GM23338 (cell line): Measurements from ENCODE around the gene LCE7A. TPM values are rescaled to one million over a fixed set of nuclear protein-coding genes. Genes with fewer than 3 reads are reported as not detected.

ENCODE experiments used
- ATAC-seq: fragments of 200-7000 bp; cut with Tn5 transposase; 3 replicates; pipeline ENCODE4 v1.9.1; 2020
- DNase-seq: peaks from one replicate; pipeline ENCODE4 v3.0.0-alpha.2; 2015; ENCODE audit warnings: low spot score
- H2AFZ ChIP-seq: fragments of 200-600 bp; sonication (generic); 2 replicates; pipeline ENCODE4 v1.8.0; 2016; ENCODE audit warnings: antibody characterized with exemption, mild to moderate bottlenecking, moderate library complexity
- H3F3A ChIP-seq: fragments of 200-600 bp; sonication (generic); replicated peaks from 2 replicates; pipeline ENCODE4 v1.8.0; 2017; ENCODE audit warnings: antibody characterized with exemption, mixed run types, low read depth
- H3K27ac ChIP-seq: fragments of 200-600 bp; sonication (generic); 2 replicates; pipeline ENCODE4 v1.6.1; 2016; ENCODE audit warnings: low read depth
- H3K27me3 ChIP-seq: fragments of 200-600 bp; sonication (generic); 2 replicates; pipeline ENCODE4 v1.8.0; 2016; ENCODE audit warnings: mild to moderate bottlenecking, mixed run types, moderate library complexity; ENCODE audit not compliant: insufficient read depth
- H3K36me3 ChIP-seq: fragments of 200-600 bp; sonication (generic); 2 replicates; pipeline ENCODE4 v1.8.0; 2016; ENCODE audit warnings: mild to moderate bottlenecking; ENCODE audit not compliant: insufficient read depth
- H3K4me1 ChIP-seq: fragments of 200-600 bp; sonication (generic); 2 replicates; pipeline ENCODE4 v1.8.0; 2016; ENCODE audit warnings: mild to moderate bottlenecking, moderate library complexity; ENCODE audit not compliant: insufficient read depth
- H3K4me2 ChIP-seq: fragments of 200-600 bp; sonication (generic); 2 replicates; pipeline ENCODE4 v1.7.1; 2017; ENCODE audit warnings: mixed run types
- H3K4me3 ChIP-seq: fragments of 200-600 bp; sonication (generic); 2 replicates; pipeline ENCODE4 v1.6.1; 2016; ENCODE audit warnings: mixed run types
- H3K79me2 ChIP-seq: fragments of 200-600 bp; sonication (generic); replicated peaks from 2 replicates; pipeline ENCODE4 v1.8.0; 2017; ENCODE audit warnings: mild to moderate bottlenecking; ENCODE audit not compliant: insufficient read depth
- H3K9me2 ChIP-seq: fragments of 200-600 bp; sonication (generic); 2 replicates; pipeline ENCODE4 v1.8.0; 2017; ENCODE audit not compliant: insufficient read depth
- H4K20me1 ChIP-seq: fragments of 200-600 bp; sonication (generic); replicated peaks from 2 replicates; pipeline ENCODE4 v1.8.0; 2017; ENCODE audit warnings: mild to moderate bottlenecking; ENCODE audit not compliant: insufficient read depth
- H3K27ac Mint-ChIP-seq: 2 replicates; pipeline ENCODE4 v1.8.0; 2020; ENCODE audit warnings: inconsistent platforms, mild to moderate bottlenecking, moderate library complexity, mixed read lengths
- H3K27me3 Mint-ChIP-seq: 3 replicates; pipeline ENCODE4 v1.8.0; 2022; ENCODE audit warnings: low read depth, mild to moderate bottlenecking, moderate library complexity, mixed read lengths, inconsistent platforms; ENCODE audit not compliant: insufficient read depth, poor library complexity
- H3K36me3 Mint-ChIP-seq: 3 replicates; pipeline ENCODE4 v1.8.0; 2021; ENCODE audit warnings: low read depth, mild to moderate bottlenecking, inconsistent platforms, moderate library complexity, mixed read lengths
- H3K4me1 Mint-ChIP-seq: 3 replicates; pipeline ENCODE4 v1.8.0; 2020; ENCODE audit warnings: mild to moderate bottlenecking, inconsistent platforms, mixed read lengths
- H3K4me3 Mint-ChIP-seq: 3 replicates; pipeline ENCODE4 v1.8.0; 2021; ENCODE audit warnings: moderate library complexity, mild to moderate bottlenecking, inconsistent platforms, mixed read lengths
- H3K9me3 Mint-ChIP-seq: 3 replicates; pipeline ENCODE4 v1.8.0; 2020; ENCODE audit warnings: moderate library complexity, mild to moderate bottlenecking, inconsistent platforms, mixed read lengths
- CREB1 ChIP-seq: fragments of 250-450 bp; sonication (Bioruptor Pico); IDR thresholded peaks from 2 replicates; pipeline ENCODE4 v1.5.0; 2020; ENCODE audit warnings: low read depth, mild to moderate bottlenecking, moderate library complexity
- CTCF ChIP-seq, 2 experiments: fragments of 200-600 bp in 1 of 2; sonication (generic) in 1 of 2; conservative IDR thresholded peaks; 2 replicates each; pipeline versions ENCODE4 v1.5.1 to v1.6.1; 2016 to 2017; ENCODE audit warnings: antibody characterized with exemption in 2 of 2, low read depth in 2 of 2, mild to moderate bottlenecking in 2 of 2, moderate library complexity in 1 of 2
- EZH2 ChIP-seq: fragments of 200-600 bp; sonication (generic); IDR thresholded peaks from one replicate; pipeline ENCODE4 v1.8.0; 2017; ENCODE audit warnings: antibody characterized with exemption, mild to moderate bottlenecking, low read depth; ENCODE audit not compliant: unreplicated experiment
- EZH2phosphoT487 ChIP-seq: fragments of 200-600 bp; sonication (generic); IDR thresholded peaks from one replicate; pipeline ENCODE4 v1.8.1; 2018; ENCODE audit warnings: antibody characterized with exemption; ENCODE audit not compliant: unreplicated experiment
- JUNB ChIP-seq: IDR thresholded peaks from one replicate; pipeline ENCODE4 v1.6.1; 2016; ENCODE audit warnings: antibody characterized with exemption; ENCODE audit not compliant: unreplicated experiment
- NANOG ChIP-seq: IDR thresholded peaks from 2 replicates; pipeline ENCODE4 v1.6.1; 2016; ENCODE audit warnings: antibody characterized with exemption, borderline replicate concordance
- REST ChIP-seq: IDR thresholded peaks from one replicate; pipeline ENCODE4 v1.6.1; 2018; ENCODE audit warnings: antibody characterized with exemption; ENCODE audit not compliant: unreplicated experiment
- STAT1 ChIP-seq: IDR thresholded peaks from one replicate; pipeline ENCODE4 v1.6.1; 2016; ENCODE audit warnings: antibody characterized with exemption; ENCODE audit not compliant: unreplicated experiment
- ZNF114 ChIP-seq: fragments of 250-450 bp; sonication (Bioruptor Pico); IDR thresholded peaks from 2 replicates; pipeline ENCODE4 v1.5.0; 2020; ENCODE audit warnings: mild to moderate bottlenecking, moderate library complexity
- ZNF331 ChIP-seq: fragments of 250-450 bp; sonication (Bioruptor Pico); IDR thresholded peaks from 2 replicates; pipeline ENCODE4 v1.5.0; 2020; ENCODE audit warnings: low read depth, mild to moderate bottlenecking, moderate library complexity
- polyA plus RNA-seq: library from polyadenylated mRNA; unstranded; fragments of >200 nt; fragmentation: Nextera tagmentation; extraction: Ambion mirVana; gene quantifications from 2 replicates; pipeline ENCODE4 v1.2.1, GENCODE V29; 2016
- total RNA-seq: library from RNA; depleted of rRNA; stranded (reverse); fragments of >200 nt; shearing (Covaris generic); gene quantifications from 2 replicates; pipeline ENCODE4 v1.2.3, GENCODE V29; 2014
- TF ChIP-seq, protein P1 (sequence below): fragments of 250-450 bp; sonication (Bioruptor Pico); IDR thresholded peaks from 2 replicates; pipeline ENCODE4 v1.5.0; 2020; ENCODE audit warnings: mild to moderate bottlenecking, moderate library complexity
- TF ChIP-seq, protein P2 (sequence below): IDR thresholded peaks from 2 replicates; pipeline ENCODE4 v1.6.1; 2016; ENCODE audit warnings: antibody characterized with exemption

Gene LCE7A
- total and polyA plus RNA-seq, 2 experiments from 2014 or later, result not detected

GRCh38 chr1:152880316-152880715, 20.5 kb downstream of the LCE7A start:
- Histone ChIP-seq H3F3A (no peaks in the 10 kb centered on the region), H3K4me2 (no peak overlapping the region), H2AFZ (no peak overlapping the region), H3K9me2 (0 out of 2 replicates have a peak, but pooled peaks cover 9% of the 10 kb centered on the region), H3K4me3 (no peak overlapping the region), H3K27ac (no peak overlapping the region), H4K20me1 (no peaks in the 10 kb centered on the region), H3K79me2 (no peaks in the 10 kb centered on the region), H3K27me3 (no peaks in the 10 kb centered on the region), H3K4me1 (no peaks in the 10 kb centered on the region), H3K36me3 (no peaks in the 10 kb centered on the region)
- TF ChIP-seq STAT1 (no peak), REST (no peak), ZNF331 (no peak), NANOG (no peak), EZH2phosphoT487 (no peak), EZH2 (no peak), CTCF (conservative IDR thresholded peaks at IDR 0.05; ENCODE audit: low read depth in 2 of 2) (no peak), ZNF114 (CRISPR knock-in tag) (no peak), JUNB (no peak), CREB1 (CRISPR knock-in tag) (no peak)
- TF ChIP-seq, protein P1, sequence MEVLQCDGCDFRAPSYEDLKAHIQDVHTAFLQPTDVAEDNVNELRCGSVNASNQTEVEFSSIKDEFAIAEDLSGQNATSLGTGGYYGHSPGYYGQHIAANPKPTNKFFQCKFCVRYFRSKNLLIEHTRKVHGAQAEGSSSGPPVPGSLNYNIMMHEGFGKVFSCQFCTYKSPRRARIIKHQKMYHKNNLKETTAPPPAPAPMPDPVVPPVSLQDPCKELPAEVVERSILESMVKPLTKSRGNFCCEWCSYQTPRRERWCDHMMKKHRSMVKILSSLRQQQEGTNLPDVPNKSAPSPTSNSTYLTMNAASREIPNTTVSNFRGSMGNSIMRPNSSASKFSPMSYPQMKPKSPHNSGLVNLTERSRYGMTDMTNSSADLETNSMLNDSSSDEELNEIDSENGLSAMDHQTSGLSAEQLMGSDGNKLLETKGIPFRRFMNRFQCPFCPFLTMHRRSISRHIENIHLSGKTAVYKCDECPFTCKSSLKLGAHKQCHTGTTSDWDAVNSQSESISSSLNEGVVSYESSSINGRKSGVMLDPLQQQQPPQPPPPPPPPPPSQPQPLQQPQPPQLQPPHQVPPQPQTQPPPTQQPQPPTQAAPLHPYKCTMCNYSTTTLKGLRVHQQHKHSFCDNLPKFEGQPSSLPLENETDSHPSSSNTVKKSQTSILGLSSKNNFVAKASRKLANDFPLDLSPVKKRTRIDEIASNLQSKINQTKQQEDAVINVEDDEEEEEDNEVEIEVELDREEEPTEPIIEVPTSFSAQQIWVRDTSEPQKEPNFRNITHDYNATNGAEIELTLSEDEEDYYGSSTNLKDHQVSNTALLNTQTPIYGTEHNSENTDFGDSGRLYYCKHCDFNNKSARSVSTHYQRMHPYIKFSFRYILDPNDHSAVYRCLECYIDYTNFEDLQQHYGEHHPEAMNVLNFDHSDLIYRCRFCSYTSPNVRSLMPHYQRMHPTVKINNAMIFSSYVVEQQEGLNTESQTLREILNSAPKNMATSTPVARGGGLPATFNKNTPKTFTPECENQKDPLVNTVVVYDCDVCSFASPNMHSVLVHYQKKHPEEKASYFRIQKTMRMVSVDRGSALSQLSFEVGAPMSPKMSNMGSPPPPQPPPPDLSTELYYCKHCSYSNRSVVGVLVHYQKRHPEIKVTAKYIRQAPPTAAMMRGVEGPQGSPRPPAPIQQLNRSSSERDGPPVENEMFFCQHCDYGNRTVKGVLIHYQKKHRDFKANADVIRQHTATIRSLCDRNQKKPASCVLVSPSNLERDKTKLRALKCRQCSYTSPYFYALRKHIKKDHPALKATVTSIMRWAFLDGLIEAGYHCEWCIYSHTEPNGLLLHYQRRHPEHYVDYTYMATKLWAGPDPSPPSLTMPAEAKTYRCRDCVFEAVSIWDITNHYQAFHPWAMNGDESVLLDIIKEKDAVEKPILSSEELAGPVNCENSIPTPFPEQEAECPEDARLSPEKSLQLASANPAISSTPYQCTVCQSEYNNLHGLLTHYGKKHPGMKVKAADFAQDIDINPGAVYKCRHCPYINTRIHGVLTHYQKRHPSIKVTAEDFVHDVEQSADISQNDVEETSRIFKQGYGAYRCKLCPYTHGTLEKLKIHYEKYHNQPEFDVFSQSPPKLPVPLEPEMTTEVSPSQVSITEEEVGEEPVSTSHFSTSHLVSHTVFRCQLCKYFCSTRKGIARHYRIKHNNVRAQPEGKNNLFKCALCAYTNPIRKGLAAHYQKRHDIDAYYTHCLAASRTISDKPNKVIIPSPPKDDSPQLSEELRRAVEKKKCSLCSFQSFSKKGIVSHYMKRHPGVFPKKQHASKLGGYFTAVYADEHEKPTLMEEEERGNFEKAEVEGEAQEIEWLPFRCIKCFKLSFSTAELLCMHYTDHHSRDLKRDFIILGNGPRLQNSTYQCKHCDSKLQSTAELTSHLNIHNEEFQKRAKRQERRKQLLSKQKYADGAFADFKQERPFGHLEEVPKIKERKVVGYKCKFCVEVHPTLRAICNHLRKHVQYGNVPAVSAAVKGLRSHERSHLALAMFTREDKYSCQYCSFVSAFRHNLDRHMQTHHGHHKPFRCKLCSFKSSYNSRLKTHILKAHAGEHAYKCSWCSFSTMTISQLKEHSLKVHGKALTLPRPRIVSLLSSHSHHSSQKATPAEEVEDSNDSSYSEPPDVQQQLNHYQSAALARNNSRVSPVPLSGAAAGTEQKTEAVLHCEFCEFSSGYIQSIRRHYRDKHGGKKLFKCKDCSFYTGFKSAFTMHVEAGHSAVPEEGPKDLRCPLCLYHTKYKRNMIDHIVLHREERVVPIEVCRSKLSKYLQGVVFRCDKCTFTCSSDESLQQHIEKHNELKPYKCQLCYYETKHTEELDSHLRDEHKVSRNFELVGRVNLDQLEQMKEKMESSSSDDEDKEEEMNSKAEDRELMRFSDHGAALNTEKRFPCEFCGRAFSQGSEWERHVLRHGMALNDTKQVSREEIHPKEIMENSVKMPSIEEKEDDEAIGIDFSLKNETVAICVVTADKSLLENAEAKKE (CRISPR knock-in tag), result no peak
- TF ChIP-seq, protein P2, sequence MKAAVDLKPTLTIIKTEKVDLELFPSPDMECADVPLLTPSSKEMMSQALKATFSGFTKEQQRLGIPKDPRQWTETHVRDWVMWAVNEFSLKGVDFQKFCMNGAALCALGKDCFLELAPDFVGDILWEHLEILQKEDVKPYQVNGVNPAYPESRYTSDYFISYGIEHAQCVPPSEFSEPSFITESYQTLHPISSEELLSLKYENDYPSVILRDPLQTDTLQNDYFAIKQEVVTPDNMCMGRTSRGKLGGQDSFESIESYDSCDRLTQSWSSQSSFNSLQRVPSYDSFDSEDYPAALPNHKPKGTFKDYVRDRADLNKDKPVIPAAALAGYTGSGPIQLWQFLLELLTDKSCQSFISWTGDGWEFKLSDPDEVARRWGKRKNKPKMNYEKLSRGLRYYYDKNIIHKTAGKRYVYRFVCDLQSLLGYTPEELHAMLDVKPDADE, result no peak
- Mint-ChIP-seq H3K27ac (no peak overlapping the region), H3K4me1 (no peaks in the 10 kb centered on the region), H3K36me3 (peaks cover 3% of the 10 kb centered on the region; the same call in 1 of the 3 replicates), H3K27me3 (peaks cover 6% of the 10 kb centered on the region), H3K9me3 (peaks cover 2% of the 10 kb centered on the region; the same call in 2 of the 3 replicates), H3K4me3 (no peak overlapping the region)
- DNase-seq (no peak), ATAC-seq (no peak)
